OCI-LY7 (cell line): Measurements from ENCODE around the gene FUT8.

Experiments used
- EZH2phosphoT487 ChIP-seq: fragments of 200-600 bp; sonication (generic); IDR thresholded peaks from 2 replicates; pipeline ENCODE4 v1.6.1; 2018; ENCODE audit warnings: low read depth, borderline replicate concordance, mild to moderate bottlenecking, mixed run types, antibody characterized with exemption, low read length, moderate library complexity, mixed read lengths
- TF ChIP-seq, protein P1 (sequence below): fragments of 200-600 bp; sonication (generic); conservative IDR thresholded peaks from 2 replicates; pipeline ENCODE4 v1.5.1; 2014; ENCODE audit warnings: mild to moderate bottlenecking, antibody characterized with exemption, low read length, moderate library complexity, mixed read lengths

DNA sequence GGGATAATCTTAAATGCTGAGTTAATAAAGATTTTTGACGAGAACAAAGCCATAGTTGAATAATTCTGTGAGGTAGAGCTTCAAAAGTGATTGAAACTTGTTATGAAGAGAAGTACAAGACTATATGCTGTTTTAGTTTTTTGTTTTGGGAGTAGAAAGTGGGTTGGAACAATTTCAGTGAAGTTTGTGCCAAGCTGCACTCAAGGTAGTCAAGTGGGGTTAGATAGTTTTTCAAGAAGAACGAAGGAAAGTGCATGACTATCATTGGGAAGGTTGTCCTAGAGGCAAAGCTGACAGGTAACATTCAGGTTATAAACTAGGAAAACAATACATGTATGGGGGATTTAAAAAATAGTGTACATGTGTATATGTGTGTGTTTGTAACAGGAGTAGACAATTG lies 16.2 kb downstream of the FUT8 start:
- TF ChIP-seq, protein P1, sequence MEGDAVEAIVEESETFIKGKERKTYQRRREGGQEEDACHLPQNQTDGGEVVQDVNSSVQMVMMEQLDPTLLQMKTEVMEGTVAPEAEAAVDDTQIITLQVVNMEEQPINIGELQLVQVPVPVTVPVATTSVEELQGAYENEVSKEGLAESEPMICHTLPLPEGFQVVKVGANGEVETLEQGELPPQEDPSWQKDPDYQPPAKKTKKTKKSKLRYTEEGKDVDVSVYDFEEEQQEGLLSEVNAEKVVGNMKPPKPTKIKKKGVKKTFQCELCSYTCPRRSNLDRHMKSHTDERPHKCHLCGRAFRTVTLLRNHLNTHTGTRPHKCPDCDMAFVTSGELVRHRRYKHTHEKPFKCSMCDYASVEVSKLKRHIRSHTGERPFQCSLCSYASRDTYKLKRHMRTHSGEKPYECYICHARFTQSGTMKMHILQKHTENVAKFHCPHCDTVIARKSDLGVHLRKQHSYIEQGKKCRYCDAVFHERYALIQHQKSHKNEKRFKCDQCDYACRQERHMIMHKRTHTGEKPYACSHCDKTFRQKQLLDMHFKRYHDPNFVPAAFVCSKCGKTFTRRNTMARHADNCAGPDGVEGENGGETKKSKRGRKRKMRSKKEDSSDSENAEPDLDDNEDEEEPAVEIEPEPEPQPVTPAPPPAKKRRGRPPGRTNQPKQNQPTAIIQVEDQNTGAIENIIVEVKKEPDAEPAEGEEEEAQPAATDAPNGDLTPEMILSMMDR, result no peak
- TF ChIP-seq EZH2phosphoT487, result no peak
